Measurements from ENCODE around the gene LEFTY2. TPM values are rescaled to one million over a fixed set of nuclear protein-coding genes. Genes with fewer than 3 reads are reported as not detected.

Gene LEFTY2
- total and polyA plus RNA-seq, 2 of the 4 experiments (the other 2 are of a cell fraction), result not detected

GRCh38 chr1:225915538-225915991 lies 25.5 kb downstream of the LEFTY2 start:
- Histone ChIP-seq H2AFZ (replicated peaks; ENCODE audit: low read length, poor library complexity) (no peak overlapping the region), H3K18ac (ENCODE audit: low read depth, low read length) (no peak overlapping the region), H2BK5ac (ENCODE audit: low read depth, low read length, poor library complexity, severe bottlenecking) (no peak overlapping the region), H3K4me3 (ENCODE audit: insufficient read depth, low read depth, low read length) (no peak overlapping the region), H3K9me1 (ENCODE audit: insufficient read depth, low read length) (peaks cover 5% of the 10 kb centered on the region; the same call in 1 of the 2 replicates), H3K27me3 (ENCODE audit: control insufficient read depth, insufficient read depth, low read length) (no peaks in the 10 kb centered on the region), H3K14ac (replicated peaks; ENCODE audit: low read depth, low read length) (no peak overlapping the region), H4K8ac (ENCODE audit: low read depth in 2 of 2, low read length in 2 of 2) (no peak overlapping the region), H4K20me1 (ENCODE audit: insufficient read depth, low read length) (peaks cover 6% of the 10 kb centered on the region), H2BK20ac (ENCODE audit: low read depth, low read length) (no peak overlapping the region), H2BK15ac (ENCODE audit: low read depth, low read length) (no peak overlapping the region), H3K4me1 (ENCODE audit: control insufficient read depth, insufficient read depth, low read length) (peaks cover 7% of the 10 kb centered on the region; the same call in 1 of the 2 replicates), H2AK9ac (replicated peaks; ENCODE audit: low read depth, low read length, poor library complexity) (no peak overlapping the region), H3K9ac (ENCODE audit: low read depth, low read length) (no peak overlapping the region), H4K5ac (ENCODE audit: low read depth, low read length) (no peak overlapping the region), H3K23ac (ENCODE audit: low read depth, low read length) (no peak overlapping the region), H4K91ac (ENCODE audit: insufficient read depth, low read depth, low read length) (no peak overlapping the region), H3K27ac (ENCODE audit: insufficient read depth, low read length) (no peak overlapping the region), H3K56ac (ENCODE audit: extremely low read depth, insufficient read depth, low read length) (no peak overlapping the region), H3K36me3 (ENCODE audit: control insufficient read depth, insufficient read depth, low read length) (peaks cover 17% of the 10 kb centered on the region), H2BK120ac (ENCODE audit: low read depth, low read length) (no peak overlapping the region), H3K4ac (ENCODE audit: low read depth, low read length) (no peak overlapping the region), H2AK5ac (ENCODE audit: low read depth, low read length) (no peak overlapping the region), H3K9me3 (ENCODE audit: control insufficient read depth, insufficient read depth, low read length) (no peaks in the 10 kb centered on the region), H3K79me1 (ENCODE audit: low read depth in 1 of 2, low read length in 2 of 2) (peaks cover 0 to 14% of the 10 kb centered on the region in 2 experiments; a peak in 3 of 4 replicates), H3K4me2 (ENCODE audit: low read depth, low read length) (no peak overlapping the region)
- dilution Hi-C loops (cut with HindIII; ENCODE audit: low sequenced_read_pairs, unreplicated experiment), result no loop called here
- ATAC-seq (ENCODE audit: low read depth) (no peak), DNase-seq (no peak)
- no TSS peak for BruUV-seq (replicated peaks)
- TF ChIP-seq CTCF (conservative IDR thresholded peaks at IDR 0.05; ENCODE audit: low read depth, low read length) (no peak), SMC3 (IDR thresholded peaks at IDR 0.05; ENCODE audit: low read depth, low read length) (no peak), POLR2A (IDR thresholded peaks at IDR 0.05; ENCODE audit: low read depth, low read length) (no peak), MXI1 (IDR thresholded peaks at IDR 0.05; ENCODE audit: borderline replicate concordance, low read depth, low read length) (no peak)
- intact Hi-C loops (cut with micrococcal nuclease), result no loop called here
- ChIA-PET CTCF (no interaction called here), POLR2A (ENCODE audit: unreplicated experiment) (no interaction called here)
- WGBS, 2 experiments (ENCODE audit: extremely low coverage in 2 of 2, insufficient read length in 1 of 2), result no CpG with 5 or more reads among the region's 7 CpGs
- in situ Hi-C loops (cut with MboI; ENCODE audit: low sequenced_read_pairs), result no loop called here
